Measurements from ENCODE around the gene TARP.

The TARP gene

DNA sequence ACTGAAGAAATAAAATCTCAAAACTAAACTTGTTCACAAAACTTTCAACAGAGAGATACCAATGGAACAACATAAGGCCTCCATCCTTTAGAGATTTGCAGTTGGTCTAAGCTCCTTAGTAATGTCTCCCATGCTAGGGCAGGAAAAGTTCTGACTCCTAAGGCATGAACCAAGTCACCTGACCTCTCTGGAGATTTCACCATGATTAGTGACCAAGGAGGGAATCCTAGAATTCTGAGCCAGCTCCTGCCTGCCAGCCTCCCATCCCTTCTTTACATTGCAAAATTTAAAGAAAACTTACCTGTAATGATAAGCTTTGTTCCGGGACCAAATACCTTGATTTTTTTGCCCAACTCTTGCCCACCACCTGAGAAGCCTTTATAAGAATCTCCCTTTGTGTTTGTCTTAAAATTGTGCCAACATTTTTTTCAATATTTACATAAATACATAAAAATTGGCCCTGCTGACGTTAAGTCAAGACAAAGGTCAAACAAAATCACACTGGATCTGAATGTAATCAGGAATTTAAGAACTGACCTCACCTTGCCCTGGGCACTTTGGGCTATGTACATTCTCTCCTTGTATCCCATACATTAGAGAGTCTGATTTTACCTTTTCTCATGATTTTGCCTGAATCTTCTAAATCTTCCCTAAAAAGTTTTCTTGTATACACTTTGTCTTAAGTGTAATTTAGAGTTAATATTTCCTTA, at the start of gene TARP:
Gene TARP (minus strand): TSS at position 351 of the 710 bp plus-strand sequence.
- no peak for DNase-seq

DNA sequence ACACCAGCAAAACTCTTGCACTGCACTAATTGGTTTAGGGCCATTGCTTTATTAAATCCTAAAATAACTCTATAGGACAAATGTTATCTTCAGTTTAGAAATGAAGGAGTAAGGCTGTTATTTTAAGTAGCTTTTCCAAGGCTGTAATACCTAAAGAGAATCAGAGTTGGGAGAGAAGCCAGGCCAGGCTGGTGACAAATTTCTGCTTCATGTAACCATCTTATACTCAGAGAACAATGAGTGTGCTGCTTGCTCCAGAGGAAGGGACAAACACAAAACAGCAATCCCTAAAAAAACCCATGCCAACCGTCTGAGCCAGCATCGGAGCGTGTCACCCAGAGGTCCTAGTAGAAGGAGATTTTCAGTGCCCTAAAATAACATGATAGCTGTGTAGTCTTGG, 49.7 kb upstream of the TARP start:
- no peak for DNase-seq

DNA sequence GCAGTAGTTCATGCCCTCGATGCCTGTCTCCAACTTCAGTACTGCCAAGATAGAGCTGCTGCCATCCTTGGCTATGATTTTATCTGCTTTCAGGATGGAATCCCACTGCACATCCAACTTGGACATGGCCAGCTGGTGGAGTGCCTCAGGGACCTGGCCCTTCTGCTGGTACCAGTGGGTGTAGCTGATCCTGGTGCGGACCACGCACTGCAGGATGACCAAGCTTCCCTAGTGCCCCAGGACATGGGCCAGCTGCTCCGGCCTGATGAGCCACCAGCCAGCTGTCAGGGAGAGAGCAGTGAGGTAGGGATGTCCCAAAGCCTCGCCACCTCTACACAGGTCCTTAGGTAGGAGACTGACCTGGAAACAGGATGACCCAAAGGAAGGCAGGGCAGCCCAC, 49.0 kb upstream of the TARP start:
- no peak for DNase-seq

DNA sequence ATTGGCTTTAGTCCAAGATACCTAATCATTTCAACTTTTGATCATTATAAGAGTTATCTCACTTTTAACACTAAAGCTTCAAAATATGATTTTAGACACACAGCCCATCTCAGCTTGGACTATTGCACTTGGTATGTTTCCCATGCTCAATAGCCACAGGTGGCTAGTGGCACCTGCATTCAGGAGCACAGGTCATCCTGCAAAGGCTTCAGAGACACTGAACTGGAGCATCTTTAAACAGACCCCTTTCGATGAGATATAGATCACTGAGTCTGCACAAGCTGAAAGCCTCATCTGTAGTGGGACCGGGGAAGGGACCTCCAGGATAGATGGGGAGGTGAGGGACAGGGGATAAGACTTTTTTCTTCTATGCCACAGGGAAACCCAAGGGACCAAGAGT, 48.5 kb upstream of the TARP start:
- no peak for DNase-seq

DNA sequence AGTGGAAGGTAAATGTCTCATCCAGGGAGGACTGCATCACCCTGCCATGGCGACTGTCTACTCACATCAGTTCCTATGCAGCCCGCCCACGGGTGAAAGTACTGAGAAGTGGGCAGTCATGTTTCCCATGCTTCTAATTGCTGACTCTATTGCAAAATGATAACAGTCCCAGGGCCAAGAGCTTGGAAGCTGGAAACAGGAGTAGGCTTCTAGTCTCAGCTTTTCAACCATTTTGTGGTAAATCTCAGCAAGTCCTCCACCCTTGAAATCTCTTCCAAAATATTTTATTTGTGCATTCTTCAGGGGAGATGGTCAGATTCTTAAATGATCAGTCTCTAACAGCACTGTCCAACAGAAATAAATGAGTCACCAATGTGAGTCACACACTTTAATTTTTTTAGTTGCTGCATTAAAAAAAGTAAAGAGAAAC, 48.1 kb upstream of the TARP start:
- peak; percentile 71 for DNase-seq

DNA sequence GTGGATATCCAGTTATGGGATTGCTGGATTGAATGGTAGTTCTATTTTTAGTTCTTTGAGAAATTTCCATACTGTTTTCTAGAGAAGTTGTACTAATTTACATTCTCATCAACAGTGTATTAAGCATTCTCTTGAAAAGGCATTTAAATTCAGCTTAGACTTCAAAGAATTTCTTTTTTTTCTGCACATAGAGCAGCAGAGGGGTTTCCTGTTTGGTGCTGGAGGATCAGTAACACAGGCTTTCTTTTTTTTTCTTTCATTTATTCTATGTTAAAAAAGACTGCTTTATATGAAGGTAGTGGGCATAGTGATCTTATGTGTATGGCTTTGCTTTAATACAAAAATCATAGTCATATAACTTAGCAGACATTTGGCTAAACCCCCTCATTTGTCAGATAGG, 47.6 kb upstream of the TARP start:
- DNase-seq: no peak

DNA sequence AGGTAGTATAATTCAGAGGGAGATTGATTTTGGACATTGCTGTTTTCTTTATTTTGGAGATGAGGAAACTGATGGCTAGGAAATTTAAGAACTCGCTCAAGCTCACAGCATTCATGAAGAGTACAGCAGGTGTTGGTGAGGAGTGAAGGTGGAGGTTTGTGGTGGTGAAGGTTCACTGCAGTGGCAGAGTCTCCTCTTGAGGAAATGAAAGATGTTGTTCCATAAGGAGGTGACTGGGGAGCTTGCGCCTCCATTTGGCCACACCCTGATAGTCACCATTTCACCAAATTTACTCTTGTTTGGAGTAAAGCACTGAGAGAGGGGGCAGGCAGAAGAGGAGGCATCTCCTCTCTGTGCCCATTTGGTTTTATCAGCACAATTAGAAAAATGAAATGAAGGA, 46.4 kb upstream of the TARP start:
- DNase-seq: no peak

DNA sequence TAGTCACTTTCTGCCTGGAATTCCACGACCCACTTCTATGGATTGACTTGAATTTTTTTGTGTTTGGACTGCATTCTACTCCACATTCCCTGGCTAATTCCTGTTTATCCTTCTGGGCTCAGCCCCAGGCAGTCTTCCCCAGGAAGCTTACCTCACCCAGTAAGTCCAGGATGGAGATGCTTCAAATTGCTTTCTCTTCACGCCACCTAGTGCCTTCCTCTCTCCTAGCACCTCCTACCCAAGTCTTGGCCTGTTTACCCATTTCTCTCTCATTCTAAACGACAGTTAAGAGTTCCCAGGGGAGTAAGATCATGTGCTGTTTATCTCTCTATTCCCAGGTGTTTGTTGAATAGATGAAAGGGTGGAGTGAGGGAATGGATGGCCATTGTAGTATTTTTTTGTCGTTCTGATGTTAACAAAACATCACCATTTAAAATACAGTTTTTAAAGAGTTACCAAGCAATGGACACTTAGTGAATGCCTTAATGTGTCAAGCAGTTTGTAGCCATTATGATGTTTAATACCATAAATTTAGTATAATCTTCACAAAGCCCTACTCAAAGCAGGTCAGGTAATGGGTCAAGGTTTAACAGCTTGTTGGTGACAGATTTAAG, 45.5 kb upstream of the TARP start:
- DNase-seq: peak; percentile 86

DNA sequence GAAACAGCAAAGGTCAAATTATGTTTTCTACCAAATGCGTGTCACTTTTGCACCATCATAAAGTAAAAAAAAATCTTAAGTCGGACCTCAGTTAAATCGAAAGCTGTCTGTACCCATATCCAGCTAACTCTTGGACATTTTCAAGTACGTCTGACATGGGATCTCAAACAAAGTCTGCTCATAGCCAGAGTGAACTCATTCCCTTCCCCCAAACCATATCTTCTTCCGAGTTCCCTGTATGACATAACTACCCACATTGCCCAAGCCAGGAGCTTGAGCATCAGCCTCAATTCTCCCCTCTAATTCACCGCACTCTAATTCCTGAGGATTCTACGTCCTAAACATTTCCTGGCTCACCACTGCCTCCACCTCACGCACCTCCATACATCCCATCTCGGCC, 44.8 kb upstream of the TARP start:
- no peak for DNase-seq

DNA sequence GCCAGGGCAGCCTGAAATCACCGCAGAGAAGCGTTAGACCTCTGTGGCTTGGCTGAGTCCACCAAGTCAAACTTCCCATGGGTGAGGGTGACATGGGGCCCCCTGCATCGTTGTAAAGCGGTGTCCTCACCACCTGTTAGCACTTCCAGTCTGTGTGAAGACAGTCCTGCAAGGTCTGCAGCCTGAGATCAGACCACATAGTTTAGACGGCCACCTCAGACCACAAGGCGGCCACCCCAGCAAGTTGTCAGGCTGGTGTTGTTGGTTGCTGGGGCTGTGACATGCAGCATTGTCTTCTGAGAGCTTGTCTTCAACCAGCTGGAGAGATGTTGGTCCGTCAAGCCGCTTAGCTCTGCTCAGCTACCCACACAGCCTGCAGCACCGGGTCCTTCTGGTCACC, 44.1 kb upstream of the TARP start:
- DNase-seq: no peak

DNA sequence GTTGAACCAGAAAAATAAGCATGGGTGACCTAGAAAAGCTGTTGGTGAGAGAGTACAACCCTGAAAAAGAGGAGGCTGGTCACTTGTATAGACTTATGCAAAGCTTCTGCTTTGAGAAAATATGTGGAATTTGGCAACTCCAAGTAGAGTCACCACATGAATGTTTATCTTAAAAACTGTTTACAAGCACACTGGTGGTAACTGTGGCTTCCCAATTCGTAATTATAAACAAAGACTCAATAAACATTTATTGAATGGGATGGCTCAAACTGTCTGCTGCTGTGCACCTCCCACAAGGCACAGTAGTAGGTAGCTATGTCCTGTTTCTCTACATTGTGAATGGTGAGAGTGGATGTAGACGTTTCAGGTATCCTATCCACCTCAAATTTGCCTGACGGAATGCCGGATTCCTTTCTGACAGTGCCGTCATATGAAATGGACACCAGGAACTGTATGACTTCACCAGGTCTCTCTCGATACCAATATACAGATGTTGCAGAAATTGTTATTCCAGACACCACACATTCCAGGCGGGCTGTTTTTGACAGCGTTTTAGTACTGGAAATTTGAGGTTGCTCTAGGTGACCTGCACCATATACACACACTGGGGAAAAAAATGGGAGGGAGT, 43.4 kb upstream of the TARP start:
- no peak for DNase-seq

DNA sequence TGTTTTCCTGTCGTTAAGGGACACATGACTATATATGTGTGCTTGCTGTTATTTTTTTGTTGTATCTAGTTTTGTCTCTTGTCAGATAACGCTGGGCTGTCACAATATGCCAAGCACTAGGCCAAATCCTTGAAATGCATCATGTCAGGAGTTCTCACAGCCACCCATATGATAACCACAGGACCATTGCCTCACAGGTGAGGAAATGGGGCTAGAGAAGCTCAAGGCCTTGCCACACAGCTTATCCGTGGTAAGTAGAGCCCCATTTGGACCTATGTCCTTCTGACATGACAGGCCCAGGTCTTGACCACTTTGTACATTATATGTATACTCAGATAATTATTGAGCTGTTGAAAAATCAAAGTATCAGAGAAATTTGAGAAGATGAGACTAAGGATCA, 42.0 kb upstream of the TARP start:
- no peak for DNase-seq

DNA sequence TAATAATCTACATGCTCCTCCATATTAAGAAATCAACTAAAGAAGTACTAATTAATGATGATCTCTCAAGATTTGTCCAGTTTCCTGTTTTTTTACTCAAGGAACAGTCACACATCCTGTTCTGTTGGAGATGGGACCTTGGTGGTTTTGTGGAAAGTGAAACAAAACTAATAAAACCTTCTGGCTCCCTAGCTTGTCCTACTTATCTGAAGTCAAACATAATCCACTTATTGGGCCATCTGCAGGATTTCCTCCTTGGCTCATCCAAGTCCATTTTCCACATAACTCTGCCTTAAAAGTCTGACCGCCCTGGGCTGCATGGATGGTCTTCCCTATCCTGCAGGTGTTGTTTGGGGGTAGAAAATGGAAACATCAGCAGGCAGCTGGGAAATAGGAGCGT, 39.4 kb upstream of the TARP start:
- no peak for DNase-seq

DNA sequence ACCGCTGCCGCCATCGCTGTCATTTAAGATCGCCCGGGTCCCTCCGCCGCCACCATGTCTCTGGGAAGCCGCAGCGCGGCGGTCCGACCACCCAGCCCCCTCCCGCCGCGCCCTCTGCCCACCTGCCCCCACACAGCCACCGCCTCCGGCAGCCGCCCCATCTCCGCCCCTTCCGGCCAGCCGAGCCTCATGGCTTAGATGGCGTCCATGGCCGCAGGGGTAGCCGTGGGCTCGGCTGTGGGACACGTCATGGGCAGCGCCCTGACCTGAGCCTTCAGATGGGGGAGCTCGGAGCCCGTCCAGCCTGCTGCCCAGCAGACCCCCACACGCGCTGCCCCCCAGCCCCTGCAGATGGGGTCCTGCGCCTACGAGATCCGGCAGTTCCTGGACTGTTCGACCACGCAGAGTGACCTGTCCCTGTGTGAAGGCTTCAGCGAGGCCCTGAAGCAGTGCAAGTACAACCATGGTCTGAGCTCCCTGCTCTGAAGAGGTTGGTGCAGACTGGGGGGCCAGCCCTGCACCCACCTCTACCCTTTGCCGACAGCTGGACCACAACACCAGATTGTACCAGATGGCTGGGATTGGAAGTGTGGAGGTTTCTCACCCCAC, 38.0 kb upstream of the TARP start:
- DNase-seq: peak; percentile 38

DNA sequence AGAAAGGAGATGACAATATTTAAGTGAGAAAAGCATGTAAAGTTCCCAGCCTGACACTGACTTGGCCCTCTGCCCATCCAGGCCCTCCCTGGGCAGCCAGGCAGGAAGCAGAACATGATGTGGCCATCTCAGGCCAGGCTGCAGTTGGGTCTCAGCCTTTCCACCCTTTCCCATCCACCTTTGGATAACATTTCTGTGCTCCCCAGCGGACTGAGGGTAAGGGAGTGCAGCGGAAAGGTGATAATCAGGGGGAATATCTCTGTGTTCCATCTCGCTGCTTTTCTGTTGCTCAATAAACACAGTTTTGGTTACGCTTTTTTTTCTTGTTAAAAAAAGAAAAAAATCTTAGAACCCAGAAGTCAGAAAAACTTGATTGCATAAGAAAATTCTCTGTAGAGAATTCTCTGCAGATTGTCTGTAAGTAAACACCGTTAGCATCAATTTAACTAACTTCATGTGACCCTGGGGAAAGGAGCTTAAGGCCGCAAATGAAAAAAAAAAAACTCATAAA, 37.2 kb upstream of the TARP start:
- no peak for DNase-seq

DNA sequence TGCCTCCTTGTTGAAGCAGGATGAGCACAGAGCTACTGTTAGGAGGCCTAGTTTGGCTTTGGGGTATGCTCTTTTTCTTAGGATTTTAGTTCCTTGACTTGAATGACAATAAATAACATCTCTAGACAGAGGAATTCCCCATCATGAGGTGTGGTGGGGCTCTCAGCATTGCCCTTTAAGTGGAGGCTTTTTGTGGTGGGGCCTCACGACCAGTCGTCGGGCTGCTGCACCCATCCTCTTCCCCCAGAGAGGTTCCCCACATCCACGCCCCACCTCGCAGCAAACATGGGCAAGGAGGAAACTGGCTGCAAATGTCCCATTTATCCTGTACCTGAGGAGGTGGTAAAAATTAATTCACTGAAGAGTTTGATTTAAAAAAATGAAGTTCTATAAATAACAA, 36.1 kb upstream of the TARP start:
- no peak for DNase-seq

DNA sequence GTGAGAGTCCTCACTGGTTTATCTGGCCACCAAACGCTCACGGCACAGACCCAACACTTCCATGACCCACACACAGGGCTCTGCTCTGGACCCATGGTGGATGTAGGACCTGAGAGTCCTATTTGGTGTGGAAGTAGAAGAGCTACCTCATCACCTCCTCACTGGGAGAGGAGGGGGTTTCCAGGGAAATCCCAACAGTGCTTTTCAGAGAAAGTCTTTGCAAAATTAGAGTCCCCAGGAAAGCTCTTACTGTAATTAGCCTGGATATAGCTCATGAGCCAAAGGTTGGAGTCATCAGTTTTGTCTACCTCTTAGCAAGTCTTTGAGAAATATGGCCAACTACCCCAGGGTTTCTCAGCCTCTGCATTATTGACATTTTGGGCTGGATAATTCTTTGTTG, 34.7 kb upstream of the TARP start:
- DNase-seq: no peak

DNA sequence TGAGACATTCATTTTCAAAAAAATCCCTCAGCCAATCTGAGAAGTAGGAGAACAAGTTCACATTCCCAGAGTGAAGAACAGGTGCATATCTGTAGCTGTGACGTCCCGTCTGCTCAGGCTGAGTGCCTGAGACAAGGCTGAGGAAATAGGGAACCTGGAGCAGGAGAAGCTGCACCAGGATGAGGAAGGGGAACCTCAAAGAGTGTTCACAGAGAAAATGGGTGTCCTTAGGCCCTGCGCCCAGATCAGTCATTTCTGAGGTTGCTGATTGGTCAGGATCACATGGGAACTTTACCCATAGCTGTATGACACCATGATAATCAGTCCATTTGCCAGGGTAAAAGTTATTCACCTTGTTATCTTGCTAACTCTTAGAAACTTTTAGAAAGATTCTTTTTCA, 34.2 kb upstream of the TARP start:
- DNase-seq: no peak

DNA sequence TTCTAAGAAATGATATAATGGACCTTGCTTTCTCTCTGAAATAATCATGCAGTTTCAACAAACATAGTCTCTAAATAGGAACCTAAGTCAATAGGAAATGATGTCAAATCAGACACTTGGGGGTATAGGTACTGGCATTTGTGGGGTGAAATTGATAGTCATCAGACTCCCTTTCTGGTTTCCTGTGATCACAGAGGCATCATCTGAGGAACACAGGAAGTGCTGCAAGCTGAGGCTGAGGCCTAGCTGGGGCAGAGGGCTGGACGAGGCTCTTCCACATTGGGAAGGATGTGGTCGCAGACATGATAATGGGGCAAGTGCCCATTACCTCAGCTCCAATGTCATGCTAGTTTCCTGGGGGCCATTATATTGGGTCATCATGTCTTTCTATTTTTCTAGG, 33.5 kb upstream of the TARP start:
- no peak for DNase-seq

DNA sequence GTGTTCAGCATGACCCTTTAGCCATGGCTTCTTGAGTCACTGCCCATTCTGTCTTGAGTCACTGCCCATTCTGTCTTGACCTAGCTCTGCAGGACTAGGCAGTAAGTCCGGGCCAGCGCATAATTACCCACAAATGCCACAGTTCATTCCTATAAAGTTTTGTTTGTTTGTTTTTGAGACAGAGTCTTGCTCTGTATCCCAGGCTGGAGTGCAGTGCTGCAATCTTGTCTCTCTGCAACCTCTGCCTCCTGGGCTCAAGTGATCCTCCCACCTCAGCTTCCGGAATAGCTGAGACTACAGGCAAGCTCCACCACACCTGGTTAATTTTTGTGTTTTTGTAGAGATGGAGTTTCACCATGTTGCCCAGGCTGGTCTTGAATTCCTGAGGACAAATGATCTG, 32.7 kb upstream of the TARP start:
- peak; percentile 76 for DNase-seq

DNA sequence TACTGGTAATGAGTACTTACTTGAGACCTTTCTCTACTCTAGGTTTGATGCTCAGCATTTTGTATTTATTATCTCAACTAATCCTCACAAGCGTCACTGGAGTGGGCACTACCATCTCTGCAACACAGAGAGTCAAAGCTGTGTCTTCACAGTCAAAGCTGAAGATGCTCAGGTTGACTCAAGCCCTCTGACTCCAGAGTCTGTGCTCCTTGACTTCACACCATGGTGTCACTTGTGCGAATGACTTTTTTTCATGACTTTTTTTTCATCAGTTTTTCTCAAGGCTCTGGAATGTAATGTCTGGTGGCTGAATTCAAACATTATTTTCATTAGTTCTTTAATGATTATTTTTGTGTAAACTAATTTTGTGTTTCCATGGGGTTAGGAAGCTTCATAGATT, 30.4 kb upstream of the TARP start:
- DNase-seq: no peak

DNA sequence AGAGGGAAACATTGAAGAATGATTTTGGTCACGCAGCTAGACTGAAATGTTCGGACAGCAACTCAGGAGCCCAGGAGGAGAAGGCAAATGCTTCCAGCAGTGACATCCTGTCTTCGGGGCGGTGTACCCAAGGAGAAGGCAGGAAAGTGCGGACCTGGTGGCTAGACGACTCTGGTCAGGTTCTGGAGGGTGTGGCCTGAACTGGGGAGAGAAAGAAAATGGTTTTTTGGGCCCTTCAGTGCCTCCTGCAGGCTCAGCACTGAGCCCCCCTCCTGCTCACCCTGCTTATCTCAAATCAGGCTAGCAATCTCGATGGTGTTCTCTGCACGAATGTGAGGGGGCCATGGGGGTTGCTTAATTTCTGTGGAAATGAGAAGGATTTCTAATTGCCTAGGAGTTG, 26.7 kb upstream of the TARP start:
- DNase-seq: no peak

DNA sequence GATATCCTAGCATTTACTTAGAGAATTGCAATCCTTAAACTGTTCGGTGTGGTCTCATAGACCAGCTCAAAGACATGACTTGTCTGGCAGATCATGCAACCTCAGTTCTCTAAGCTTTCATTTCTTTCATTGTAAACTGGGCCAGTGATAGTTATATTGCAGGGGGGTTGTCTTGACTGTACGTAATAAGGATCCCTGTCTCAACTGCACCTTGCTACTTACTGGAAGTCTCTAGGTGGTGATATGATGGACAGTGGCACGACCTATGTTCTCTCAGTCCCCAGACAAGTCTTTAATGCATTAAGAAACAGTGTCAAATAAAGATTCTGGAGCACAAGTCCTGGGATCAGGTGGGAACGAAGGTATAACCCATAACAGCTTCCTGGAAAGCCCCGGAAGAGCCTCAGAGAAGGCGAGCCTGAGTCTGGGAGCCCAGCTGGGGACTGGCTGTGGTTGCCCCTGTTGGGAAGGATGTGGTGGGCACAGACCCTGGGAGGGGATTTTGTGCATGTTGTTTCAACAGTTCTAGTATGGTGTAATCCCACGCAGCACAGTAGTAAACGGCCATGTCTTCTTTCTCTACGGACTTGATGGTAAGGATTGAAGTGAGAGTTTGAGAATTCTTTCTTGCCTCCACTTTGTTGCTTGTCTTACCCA, 26.0 kb upstream of the TARP start:
- DNase-seq: no peak

Data from EL (cell line).